ENCODE measurements around the gene C16orf92. TPM values are rescaled to one million over a fixed set of nuclear protein-coding genes. Genes with fewer than 3 reads are reported as not detected.
A peak's percentile ranks its signal among the peaks of the same experiment; 100 is the strongest.
"Not testable (repeated sequence)": the region's sequence is repeated elsewhere in the genome, so short reads cannot be mapped to it uniquely, and the experiment has no call there.

C16orf92 gene
- total RNA-seq, 2 donors from 2014 or later: not detected

GRCh38 chr16:30040221-30040620 lies 17.2 kb downstream of the C16orf92 start:
- Histone ChIP-seq H3K36me3 (no peaks in the 10 kb centered on the region), H3K9me3 (no peaks in the 10 kb centered on the region), H3K27me3 (replicated peaks; ENCODE audit: insufficient read depth) (no peaks in the 10 kb centered on the region), H3K27ac (no peak overlapping the region), H3K4me3 (no peak overlapping the region), H3K4me1 (replicated peaks) (no peaks in the 10 kb centered on the region)
- 74% methylated on average over 5 of the region's 5 CpGs for WGBS
- no peak for DNase-seq (ENCODE audit: low spot score)
- intact Hi-C loops (cut with DNase I): no loop called here
- no peak for TF ChIP-seq POLR2AphosphoS5 (IDR thresholded peaks at IDR 0.05)
- no peak for TF ChIP-seq POLR2A (IDR thresholded peaks at IDR 0.05)
- TF ChIP-seq, protein P1, sequence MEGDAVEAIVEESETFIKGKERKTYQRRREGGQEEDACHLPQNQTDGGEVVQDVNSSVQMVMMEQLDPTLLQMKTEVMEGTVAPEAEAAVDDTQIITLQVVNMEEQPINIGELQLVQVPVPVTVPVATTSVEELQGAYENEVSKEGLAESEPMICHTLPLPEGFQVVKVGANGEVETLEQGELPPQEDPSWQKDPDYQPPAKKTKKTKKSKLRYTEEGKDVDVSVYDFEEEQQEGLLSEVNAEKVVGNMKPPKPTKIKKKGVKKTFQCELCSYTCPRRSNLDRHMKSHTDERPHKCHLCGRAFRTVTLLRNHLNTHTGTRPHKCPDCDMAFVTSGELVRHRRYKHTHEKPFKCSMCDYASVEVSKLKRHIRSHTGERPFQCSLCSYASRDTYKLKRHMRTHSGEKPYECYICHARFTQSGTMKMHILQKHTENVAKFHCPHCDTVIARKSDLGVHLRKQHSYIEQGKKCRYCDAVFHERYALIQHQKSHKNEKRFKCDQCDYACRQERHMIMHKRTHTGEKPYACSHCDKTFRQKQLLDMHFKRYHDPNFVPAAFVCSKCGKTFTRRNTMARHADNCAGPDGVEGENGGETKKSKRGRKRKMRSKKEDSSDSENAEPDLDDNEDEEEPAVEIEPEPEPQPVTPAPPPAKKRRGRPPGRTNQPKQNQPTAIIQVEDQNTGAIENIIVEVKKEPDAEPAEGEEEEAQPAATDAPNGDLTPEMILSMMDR (IDR thresholded peaks at IDR 0.05): no peak

- H3K4me3 ChIP-seq; intact Hi-C loops (cut with DNase I); H3K27me3 ChIP-seq (replicated peaks; ENCODE audit: insufficient read depth); H3K27ac ChIP-seq; DNase-seq (ENCODE audit: low spot score); H3K36me3 ChIP-seq; H3K9me3 ChIP-seq; H3K4me1 ChIP-seq (replicated peaks): not testable (repeated sequence)
- WGBS: 89% methylated on average over 5 of the region's 5 CpGs
These were observed 17.7 kb downstream of the C16orf92 start for GRCh38 chr16:30040690-30041089.

GRCh38 chr16:30041841-30042240 lies 18.8 kb downstream of the C16orf92 start:
- DNase-seq (ENCODE audit: low spot score): no peak
- WGBS: 29% methylated on average over 5 of the region's 5 CpGs
- intact Hi-C loops (cut with DNase I): no loop called here
- H3K9me3 ChIP-seq: no peaks in the 10 kb centered on the region
- no peaks in the 10 kb centered on the region for H3K4me1 ChIP-seq (replicated peaks)
- TF ChIP-seq, protein P1 (IDR thresholded peaks at IDR 0.05): peak in 3 of 4 experiments; percentile 20 to 43 (median 28)
- no peak for TF ChIP-seq POLR2A (IDR thresholded peaks at IDR 0.05)
- H3K27ac ChIP-seq: no peak overlapping the region
- no peaks in the 10 kb centered on the region for H3K27me3 ChIP-seq (replicated peaks; ENCODE audit: insufficient read depth)
- no peaks in the 10 kb centered on the region for H3K36me3 ChIP-seq
- no peak overlapping the region for H3K4me3 ChIP-seq

DNA sequence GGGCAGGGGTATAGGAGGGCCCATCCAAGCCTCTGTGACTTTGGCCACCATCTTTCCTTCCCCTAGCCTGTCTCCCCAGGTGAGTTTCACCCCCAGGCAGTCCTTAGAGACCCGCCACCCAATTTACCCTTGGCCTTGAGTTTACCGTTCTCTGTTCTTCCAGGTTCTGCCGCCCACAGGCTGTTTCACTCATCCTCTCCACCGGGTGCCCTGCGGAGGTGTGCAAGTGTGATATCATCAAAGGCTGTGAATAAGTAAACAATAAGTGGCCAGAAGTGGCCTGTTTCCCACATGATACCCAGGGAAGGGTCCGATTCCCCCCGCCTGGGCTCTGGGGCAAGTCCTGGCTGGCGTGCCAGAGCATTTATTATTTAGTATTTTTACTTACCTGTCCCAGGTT lies 23.2 kb downstream of the C16orf92 start:
- Histone ChIP-seq H3K4me3 (no peak overlapping the region), H3K9me3 (no peaks in the 10 kb centered on the region), H3K36me3 (no peaks in the 10 kb centered on the region), H3K27ac (no peak overlapping the region), H3K27me3 (replicated peaks; ENCODE audit: insufficient read depth) (no peaks in the 10 kb centered on the region), H3K4me1 (replicated peaks) (no peaks in the 10 kb centered on the region)
- intact Hi-C loops (cut with DNase I): no loop called here
- 42% methylated on average over 8 of the region's 8 CpGs for WGBS
- DNase-seq (ENCODE audit: low spot score): no peak
- TF ChIP-seq POLR2A (IDR thresholded peaks at IDR 0.05) (no peak), POLR2AphosphoS5 (IDR thresholded peaks at IDR 0.05) (no peak)
- TF ChIP-seq, protein P1 (IDR thresholded peaks at IDR 0.05): no peak

DNA sequence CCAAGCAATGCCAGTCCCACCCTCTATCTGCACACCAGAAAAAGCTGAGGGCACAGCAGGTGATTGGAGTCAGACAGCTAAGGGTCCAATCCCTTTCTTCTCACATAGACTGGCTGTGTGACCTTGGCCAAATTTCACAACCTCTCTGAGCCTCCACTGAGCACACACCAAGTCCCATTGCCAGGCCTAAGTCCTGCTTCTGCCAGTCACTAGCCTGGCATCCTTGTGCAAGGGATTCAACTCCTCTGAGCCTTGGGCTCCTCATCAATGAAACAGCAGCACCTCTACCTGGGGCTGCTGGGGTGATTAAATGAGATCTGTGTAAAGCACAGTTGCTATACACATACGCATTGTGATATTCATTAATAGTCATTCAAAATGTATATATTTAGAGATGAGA lies 23.6 kb downstream of the C16orf92 start:
- no peak overlapping the region for H3K4me3 ChIP-seq
- TF ChIP-seq, protein P1 (IDR thresholded peaks at IDR 0.05): no peak
- TF ChIP-seq POLR2AphosphoS5 (IDR thresholded peaks at IDR 0.05): no peak
- no peak for TF ChIP-seq POLR2A (IDR thresholded peaks at IDR 0.05)
- H3K36me3 ChIP-seq: no peaks in the 10 kb centered on the region
- WGBS: 100% methylated on average over 1 of the region's 1 CpG
- no peaks in the 10 kb centered on the region for H3K27me3 ChIP-seq (replicated peaks; ENCODE audit: insufficient read depth)
- no peaks in the 10 kb centered on the region for H3K4me1 ChIP-seq (replicated peaks)
- intact Hi-C loops (cut with DNase I): no loop called here
- DNase-seq (ENCODE audit: low spot score): no peak
- H3K9me3 ChIP-seq: no peaks in the 10 kb centered on the region
- H3K27ac ChIP-seq: no peak overlapping the region
